HEK293T (cell line): ENCODE measurements around the gene VPS72.

Source experiments
- CTCF ChIA-PET: fragments of 350-600 bp; formaldehyde crosslinking; extraction: SDS; loops from one replicate; lab custom pipeline; 2021; ENCODE audit warnings: antibody characterized with exemption, inconsistent platforms; lab: Yijun Ruan, JAX
- POLR2A ChIA-PET: fragments of 350-600 bp; formaldehyde crosslinking; extraction: SDS; loops from one replicate; lab custom pipeline; 2020; ENCODE audit warnings: antibody characterized with exemption, inconsistent platforms; lab: Yijun Ruan, JAX
- DNase-seq: peaks from one replicate; pipeline ENCODE4 v3.0.0; 2012; ENCODE audit warnings: mixed read lengths; ENCODE audit errors: extremely low spot score
- ARNT ChIP-seq: fragments of 450-650 bp; IDR thresholded peaks from 2 replicates; pipeline ENCODE4 v1.6.1; 2017; ENCODE audit warnings: mild to moderate bottlenecking
- BHLHE40 ChIP-seq: fragments of 450-650 bp; IDR thresholded peaks from 2 replicates; pipeline ENCODE4 v1.6.1; 2016; ENCODE audit warnings: mild to moderate bottlenecking, moderate library complexity, borderline replicate concordance
- CTBP1 ChIP-seq: fragments of 450-650 bp; IDR thresholded peaks from 2 replicates; pipeline ENCODE4 v1.6.1; 2016; ENCODE audit warnings: borderline replicate concordance
- ELF4 ChIP-seq: fragments of 450-650 bp; IDR thresholded peaks from 2 replicates; pipeline ENCODE4 v1.6.1; 2017; ENCODE audit warnings: antibody characterized with exemption
- FOXA1 ChIP-seq: fragments of 450-650 bp; IDR thresholded peaks from 2 replicates; pipeline ENCODE4 v1.6.1; 2016; ENCODE audit warnings: mild to moderate bottlenecking
- FOXK2 ChIP-seq: fragments of 450-650 bp; IDR thresholded peaks from 2 replicates; pipeline ENCODE4 v1.6.1; 2016; ENCODE audit warnings: mild to moderate bottlenecking
- FOXM1 ChIP-seq: fragments of 450-650 bp; IDR thresholded peaks from 2 replicates; pipeline ENCODE4 v1.6.1; 2017; ENCODE audit warnings: mild to moderate bottlenecking, borderline replicate concordance
- HDGF ChIP-seq: fragments of 450-650 bp; IDR thresholded peaks from 2 replicates; pipeline ENCODE4 v1.6.1; 2017; ENCODE audit warnings: antibody characterized with exemption, borderline replicate concordance
- L3MBTL2 ChIP-seq: fragments of 450-650 bp; conservative IDR thresholded peaks from 2 replicates; pipeline ENCODE4 v1.6.1; 2016; ENCODE audit warnings: mild to moderate bottlenecking
- LEF1 ChIP-seq: fragments of 450-650 bp; IDR thresholded peaks from 2 replicates; pipeline ENCODE4 v1.6.1; 2017; ENCODE audit warnings: mild to moderate bottlenecking, borderline replicate concordance
- NFRKB ChIP-seq: fragments of 450-650 bp; IDR thresholded peaks from 2 replicates; pipeline ENCODE4 v1.6.1; 2016; ENCODE audit warnings: mild to moderate bottlenecking, moderate library complexity
- PKNOX1 ChIP-seq: fragments of 450-650 bp; IDR thresholded peaks from 2 replicates; pipeline ENCODE4 v1.6.1; 2016
- SP1 ChIP-seq: fragments of 450-650 bp; IDR thresholded peaks from 2 replicates; pipeline ENCODE4 v1.6.1; 2017
- SUZ12 ChIP-seq: fragments of 450-650 bp; IDR thresholded peaks from 2 replicates; pipeline ENCODE4 v1.6.1; 2016; ENCODE audit warnings: mild to moderate bottlenecking
- TARDBP ChIP-seq: fragments of 450-650 bp; IDR thresholded peaks from 2 replicates; pipeline ENCODE4 v1.6.1; 2016
- ZNF384 ChIP-seq: fragments of 450-650 bp; IDR thresholded peaks from 2 replicates; pipeline ENCODE4 v1.6.1; 2016

The VPS72 gene, protein sequence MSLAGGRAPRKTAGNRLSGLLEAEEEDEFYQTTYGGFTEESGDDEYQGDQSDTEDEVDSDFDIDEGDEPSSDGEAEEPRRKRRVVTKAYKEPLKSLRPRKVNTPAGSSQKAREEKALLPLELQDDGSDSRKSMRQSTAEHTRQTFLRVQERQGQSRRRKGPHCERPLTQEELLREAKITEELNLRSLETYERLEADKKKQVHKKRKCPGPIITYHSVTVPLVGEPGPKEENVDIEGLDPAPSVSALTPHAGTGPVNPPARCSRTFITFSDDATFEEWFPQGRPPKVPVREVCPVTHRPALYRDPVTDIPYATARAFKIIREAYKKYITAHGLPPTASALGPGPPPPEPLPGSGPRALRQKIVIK

GRCh38 chr1:151189637-151190445 lies at the start of gene VPS72:
Gene VPS72, minus strand, starts transcription at chr1:151190197. Its CDS starts 76 bp downstream, at chr1:151190121.
- ChIA-PET POLR2A (interaction anchor here (0.5 to 2.3 kb wide), 46 partner anchors 9 to 573 kb away, joined by 3 to 40 read pairs (median 4); partner anchors contain the start of genes LYSMD1, MINDY1, MRPL9 and PIP5K1A), CTCF (interaction anchor here (0.6 to 1.0 kb wide), 2 partner anchors 90 to 96 kb away, joined by 3 to 4 read pairs; no protein-coding TSS in a partner anchor)
- DNase-seq, result peak; percentile 93
- TF ChIP-seq HDGF, result no peak
- TF ChIP-seq L3MBTL2, result peak; percentile 56
- TF ChIP-seq FOXK2, result no peak
- TF ChIP-seq ELF4, result peak; percentile 91
- TF ChIP-seq CTBP1, result peak; percentile 53; the same call in 1 of the 2 replicates

GRCh38 chr1:151238467-151238739 lies 48.4 kb upstream of the VPS72 start:
- TF ChIP-seq HDGF (no peak), CTBP1 (no peak), PKNOX1 (no peak), ELF4 (no peak), NFRKB (no peak), L3MBTL2 (no peak), FOXM1 (no peak), FOXK2 (no peak), FOXA1 (no peak), BHLHE40 (no peak), SP1 (no peak), LEF1 (no peak), SUZ12 (no peak), ARNT (no peak), TARDBP (no peak), ZNF384 (no peak)
- CTCF ChIA-PET, result no interaction called here
- DNase-seq, result no peak
- POLR2A ChIA-PET, result interaction anchor here (1.0 kb wide), 1 partner anchor 11 kb away, joined by 3 read pairs; no protein-coding TSS in a partner anchor

DNA sequence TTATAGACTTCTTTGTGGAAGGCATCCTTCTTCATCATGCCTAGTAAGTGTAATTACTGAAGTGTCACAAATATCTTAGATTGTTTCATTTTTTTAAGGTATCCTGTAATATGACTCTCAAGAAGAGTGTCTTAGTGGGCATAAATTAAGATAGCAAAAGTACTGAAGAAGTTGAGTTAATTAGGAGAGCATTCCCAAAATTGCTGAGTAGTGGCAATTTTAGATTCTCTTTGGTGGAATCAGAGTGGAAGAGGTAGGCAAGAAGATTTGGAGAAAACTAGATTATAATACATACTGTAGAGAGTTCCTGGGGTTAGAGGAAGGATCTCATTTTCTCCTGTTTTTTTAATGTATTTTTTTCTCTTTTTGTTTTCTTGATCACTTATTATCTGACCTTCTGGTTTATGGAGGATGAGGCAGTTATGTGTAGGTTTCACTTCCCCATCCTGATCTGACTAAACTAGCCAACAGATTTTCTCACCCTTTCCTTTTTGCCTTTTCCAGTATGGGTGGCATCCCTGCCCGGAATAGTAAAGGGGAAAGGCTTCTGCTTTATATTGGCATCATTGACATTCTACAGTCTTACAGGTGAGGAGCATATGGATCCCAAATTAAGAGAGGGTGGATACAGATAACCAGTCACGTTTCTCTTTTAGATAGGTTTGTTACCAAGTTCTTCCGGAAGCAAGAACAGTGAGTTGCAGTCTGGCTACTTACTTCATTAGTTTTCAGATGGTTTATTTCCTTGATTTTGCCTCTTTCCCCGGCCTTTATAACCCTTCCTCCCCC lies 47.9 kb upstream of the VPS72 start:
- TF ChIP-seq L3MBTL2 (no peak), BHLHE40 (no peak), ZNF384 (no peak), NFRKB (no peak), FOXM1 (no peak)
- CTCF ChIA-PET, result no interaction called here
- DNase-seq, result no peak
- POLR2A ChIA-PET, result interaction anchor here (1.0 to 1.1 kb wide), 2 partner anchors 11 to 44 kb away, joined by 3 read pairs; partner anchors contain the start of gene ZNF687

GRCh38 chr1:151235235-151235634 lies 45.2 kb upstream of the VPS72 start:
- ChIA-PET POLR2A (interaction anchor here (1.4 kb wide), 1 partner anchor 17 kb away, joined by 3 read pairs; no protein-coding TSS in a partner anchor), CTCF (interaction anchor here (1.2 to 1.7 kb wide), 2 partner anchors 11 to 17 kb away, joined by 5 to 8 read pairs; no protein-coding TSS in a partner anchor)
- no peak for DNase-seq
- no peak for TF ChIP-seq SUZ12
- TF ChIP-seq ELF4, result no peak
- TF ChIP-seq FOXK2, result no peak
- TF ChIP-seq SP1, result no peak
- TF ChIP-seq ZNF384, result no peak

DNA sequence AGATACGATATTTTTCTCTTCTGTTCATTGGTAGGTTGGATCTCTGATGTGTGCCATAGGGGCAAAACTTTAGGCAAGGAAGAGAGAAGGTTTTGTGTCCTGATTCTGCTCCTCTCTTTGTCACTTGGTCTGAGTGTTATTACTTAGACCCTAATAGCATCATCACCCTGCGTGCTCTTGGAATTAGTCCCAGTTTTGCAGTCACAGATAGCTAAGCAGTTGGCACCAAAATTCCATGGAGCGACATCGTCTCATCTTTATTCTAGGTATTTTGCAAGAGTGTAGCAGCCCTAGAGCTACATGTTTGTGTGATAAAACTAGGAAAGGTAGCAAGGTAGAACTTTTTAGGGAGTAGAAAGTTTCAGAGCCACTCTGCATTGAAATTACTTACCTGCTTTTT lies 32.1 kb upstream of the VPS72 start:
- DNase-seq, result no peak
- CTCF ChIA-PET, result interaction anchor here (1.6 kb wide), 1 partner anchor 9 kb away, joined by 3 read pairs; no protein-coding TSS in a partner anchor
- POLR2A ChIA-PET, result no interaction called here
- TF ChIP-seq FOXM1 (no peak), ZNF384 (no peak), ELF4 (no peak), L3MBTL2 (no peak), BHLHE40 (no peak), SUZ12 (no peak), HDGF (no peak), FOXA1 (no peak), LEF1 (no peak), PKNOX1 (no peak), FOXK2 (no peak), SP1 (no peak), TARDBP (no peak), NFRKB (no peak), ARNT (no peak), CTBP1 (no peak)

DNA sequence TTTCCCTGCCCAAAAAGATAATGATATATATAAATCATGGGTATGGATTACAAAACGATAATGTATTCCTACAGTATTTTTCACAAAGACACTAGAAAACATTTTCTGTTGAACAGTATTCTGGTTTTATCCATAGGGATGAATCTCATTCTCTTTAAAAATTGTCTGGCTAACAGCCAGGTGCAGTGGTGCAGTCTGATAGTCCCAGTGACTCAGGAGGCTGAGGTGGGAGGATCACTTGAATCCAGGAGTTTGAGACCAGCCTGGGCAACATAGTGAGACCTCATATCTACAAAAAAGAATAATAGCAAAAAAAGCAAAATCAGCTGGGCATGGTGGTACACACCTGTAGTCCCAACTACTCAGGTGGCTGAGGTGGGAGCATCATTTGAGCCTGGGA lies 31.6 kb upstream of the VPS72 start:
- DNase-seq, result no peak
- CTCF ChIA-PET, result no interaction called here
- TF ChIP-seq SP1 (no peak), CTBP1 (no peak), SUZ12 (no peak), LEF1 (no peak), FOXK2 (no peak), TARDBP (no peak), HDGF (no peak), PKNOX1 (no peak), NFRKB (no peak), ELF4 (no peak), BHLHE40 (no peak)
- POLR2A ChIA-PET, result no interaction called here
